DMS114 treated with DMSO at 0.1 percent for 48 hours (cell line): ENCODE measurements around the gene PROZ.
"Not testable (repeated sequence)": the region's sequence is repeated elsewhere in the genome, so short reads cannot be mapped to it uniquely, and the experiment has no call there.

Experiments
- DNase-seq: peaks from one replicate; lab custom pipeline; 2025; ENCODE audit not compliant: unreplicated experiment; lab: John Stamatoyannopoulos, UW

Gene PROZ

GRCh38 chr13:113157929-113158747 lies at the start of gene PROZ:
TSS of gene PROZ (plus strand) at chr13:113158648. CDS start at chr13:113158661, 13 bp downstream.
- no peak for DNase-seq

- DNase-seq = no peak
These were observed 49.0 kb upstream of the PROZ start for GRCh38 chr13:113109151-113110047.

- no peak for DNase-seq
These were observed 48.2 kb upstream of the PROZ start for GRCh38 chr13:113110048-113110851.

GRCh38 chr13:113110852-113111315 lies 47.6 kb upstream of the PROZ start:
- DNase-seq = no peak

- not testable (repeated sequence) for DNase-seq
These were observed 46.6 kb upstream of the PROZ start for GRCh38 chr13:113111821-113112220.

- not testable (repeated sequence) for DNase-seq
These were observed 46.0 kb upstream of the PROZ start for GRCh38 chr13:113112475-113112874.

GRCh38 chr13:113112893-113113845 lies 45.3 kb upstream of the PROZ start:
- DNase-seq = no peak

- no peak for DNase-seq
These were observed 44.6 kb upstream of the PROZ start for GRCh38 chr13:113113846-113114271.

- no peak for DNase-seq
These were observed 43.7 kb upstream of the PROZ start for GRCh38 chr13:113114511-113115362.

GRCh38 chr13:113115363-113116205 lies 42.9 kb upstream of the PROZ start:
- no peak for DNase-seq

- DNase-seq = no peak
These were observed 42.1 kb upstream of the PROZ start for GRCh38 chr13:113116206-113116800.

GRCh38 chr13:113116871-113117271 lies 41.6 kb upstream of the PROZ start:
- no peak for DNase-seq

- DNase-seq = no peak
These were observed 41.0 kb upstream of the PROZ start for GRCh38 chr13:113117335-113117872.

GRCh38 chr13:113117911-113118260 lies 40.6 kb upstream of the PROZ start:
- DNase-seq = no peak

- DNase-seq = no peak
These were observed 40.0 kb upstream of the PROZ start for GRCh38 chr13:113118261-113119021.

- no peak for DNase-seq
These were observed 39.2 kb upstream of the PROZ start for GRCh38 chr13:113119166-113119821.
